H9 (cell line): ENCODE measurements around the gene ADAMTS6. TPM values are rescaled to one million over a fixed set of nuclear protein-coding genes. Genes with fewer than 3 reads are reported as not detected.

Experiments used
- DNase-seq: peaks from one replicate; pipeline ENCODE4 v3.0.0-alpha.2; 2017
- H2AFZ ChIP-seq: one replicate; pipeline ENCODE4 v1.6.1; 2013; ENCODE audit warnings: mild to moderate bottlenecking, low read length, control low read depth, moderate library complexity
- H2AK5ac ChIP-seq: 2 replicates; pipeline ENCODE4 v1.6.1; 2013; ENCODE audit warnings: low read length, control low read depth, mixed read lengths; ENCODE audit not compliant: insufficient read length
- H2BK120ac ChIP-seq: one replicate; pipeline ENCODE4 v1.6.1; 2013; ENCODE audit warnings: low read depth, mild to moderate bottlenecking, low read length, control low read depth, inconsistent platforms; ENCODE audit not compliant: poor library complexity, severe bottlenecking
- H2BK12ac ChIP-seq: 2 replicates; pipeline ENCODE4 v1.6.1; 2013; ENCODE audit warnings: low read length, control low read depth, mixed read lengths, low read depth; ENCODE audit not compliant: insufficient read length
- H2BK15ac ChIP-seq: 2 replicates; pipeline ENCODE4 v1.6.1; 2013; ENCODE audit warnings: low read depth, low read length, control low read depth
- H2BK20ac ChIP-seq: one replicate; pipeline ENCODE4 v1.6.1; 2013; ENCODE audit warnings: low read depth, mild to moderate bottlenecking, low read length, control low read depth, inconsistent platforms; ENCODE audit not compliant: poor library complexity, severe bottlenecking
- H2BK5ac ChIP-seq: 2 replicates; pipeline ENCODE4 v1.6.1; 2013; ENCODE audit warnings: low read length, control low read depth, mixed read lengths; ENCODE audit not compliant: insufficient read length
- H3K14ac ChIP-seq: 2 replicates; pipeline ENCODE4 v1.6.1; 2013; ENCODE audit warnings: low read length, control low read depth; ENCODE audit not compliant: insufficient read depth
- H3K18ac ChIP-seq: 2 replicates; pipeline ENCODE4 v1.6.1; 2013; ENCODE audit warnings: low read depth, mild to moderate bottlenecking, mixed read lengths, low read length, control low read depth; ENCODE audit not compliant: insufficient read length
- H3K23ac ChIP-seq: 2 replicates; pipeline ENCODE4 v1.6.1; 2013; ENCODE audit warnings: low read length, control low read depth, mixed read lengths, low read depth; ENCODE audit not compliant: insufficient read length
- H3K23me2 ChIP-seq: 2 replicates; pipeline ENCODE4 v1.6.1; 2013; ENCODE audit warnings: low read depth, mild to moderate bottlenecking, mixed read lengths, low read length, control low read depth; ENCODE audit not compliant: insufficient read length, poor library complexity, severe bottlenecking
- H3K27ac ChIP-seq: 2 replicates; pipeline ENCODE4 v1.5.1; 2013; ENCODE audit warnings: low read length, control low read depth, mixed read lengths, low read depth; ENCODE audit not compliant: insufficient read length
- H3K27me3 ChIP-seq: 2 replicates; pipeline ENCODE4 v1.6.1; 2013; ENCODE audit warnings: low read length, control low read depth, inconsistent platforms; ENCODE audit not compliant: insufficient read depth
- H3K4ac ChIP-seq: 2 replicates; pipeline ENCODE4 v1.6.1; 2013; ENCODE audit warnings: low read depth, mild to moderate bottlenecking, control low read depth, inconsistent platforms, low read length, moderate library complexity
- H3K4me1 ChIP-seq: 2 replicates; pipeline ENCODE4 v1.6.1; 2013; ENCODE audit warnings: low read length, control low read depth, inconsistent platforms; ENCODE audit not compliant: insufficient read depth
- H3K4me2 ChIP-seq: 2 replicates; pipeline ENCODE4 v1.6.1; 2013; ENCODE audit warnings: low read length, control low read depth, mixed read lengths; ENCODE audit not compliant: insufficient read length, insufficient read depth
- H3K56ac ChIP-seq: 2 replicates; pipeline ENCODE4 v1.6.1; 2013; ENCODE audit warnings: low read depth, mild to moderate bottlenecking, mixed read lengths, low read length, control low read depth; ENCODE audit not compliant: insufficient read length
- H3K79me1 ChIP-seq: 2 replicates; pipeline ENCODE4 v1.6.1; 2013; ENCODE audit warnings: low read depth, mild to moderate bottlenecking, moderate library complexity, low read length, control low read depth, inconsistent platforms; ENCODE audit not compliant: insufficient read depth, poor library complexity, severe bottlenecking
- H3K79me2 ChIP-seq: 2 replicates; pipeline ENCODE4 v1.6.1; 2013; ENCODE audit warnings: low read length, control low read depth, inconsistent platforms; ENCODE audit not compliant: insufficient read depth
- H3K9ac ChIP-seq: 2 replicates; pipeline ENCODE4 v1.6.1; 2013; ENCODE audit warnings: low read length, control low read depth, mixed read lengths; ENCODE audit not compliant: insufficient read length; ENCODE audit errors: extremely low read depth
- H3K9me3 ChIP-seq: one replicate; pipeline ENCODE4 v1.6.1; 2013; ENCODE audit warnings: low read depth, low read length, inconsistent platforms; ENCODE audit not compliant: control insufficient read depth
- H3T11ph ChIP-seq: one replicate; pipeline ENCODE4 v1.6.1; 2013; ENCODE audit warnings: mild to moderate bottlenecking, low read length, control low read depth, inconsistent platforms
- H4K20me1 ChIP-seq: one replicate; pipeline ENCODE4 v1.6.1; 2013; ENCODE audit not compliant: control insufficient read depth, insufficient read length, insufficient read depth
- H4K5ac ChIP-seq: 2 replicates; pipeline ENCODE4 v1.6.1; 2013; ENCODE audit warnings: low read depth, mild to moderate bottlenecking, mixed read lengths, low read length, control low read depth; ENCODE audit not compliant: insufficient read length
- H4K8ac ChIP-seq: replicated peaks from 2 replicates; pipeline ENCODE4 v1.6.1; 2013; ENCODE audit warnings: low read length, control low read depth, mixed read lengths, low read depth; ENCODE audit not compliant: insufficient read length
- H4K91ac ChIP-seq: 2 replicates; pipeline ENCODE4 v1.6.1; 2013; ENCODE audit warnings: low read depth, mild to moderate bottlenecking, moderate library complexity, mixed read lengths, low read length, control low read depth; ENCODE audit not compliant: insufficient read length
- H3K27ac Mint-ChIP-seq, 3 experiments: 2 replicates in 2 of 3; 3 replicates in 1 of 3; pipeline ENCODE4 v1.8.0; 2020 to 2021; ENCODE audit warnings: mixed read lengths in 3 of 3, mild to moderate bottlenecking in 1 of 3, moderate library complexity in 1 of 3
- H3K27me3 Mint-ChIP-seq: 2 replicates; pipeline ENCODE4 v1.8.0; 2021; ENCODE audit warnings: low read depth, mild to moderate bottlenecking, moderate library complexity, mixed read lengths
- H3K36me3 Mint-ChIP-seq, 3 experiments: 2 replicates in 2 of 3; 3 replicates in 1 of 3; pipeline ENCODE4 v1.8.0; 2020 to 2021; ENCODE audit warnings: low read depth in 3 of 3, mixed read lengths in 3 of 3; ENCODE audit not compliant: insufficient read depth in 1 of 3
- H3K4me1 Mint-ChIP-seq, 2 experiments: 2 replicates each; pipeline ENCODE4 v1.8.0; 2020; ENCODE audit warnings: mixed read lengths in 2 of 2
- H3K4me3 Mint-ChIP-seq, 2 experiments: 2 replicates in 1 of 2; 3 replicates in 1 of 2; pipeline ENCODE4 v1.8.0; 2020 to 2021; ENCODE audit warnings: mild to moderate bottlenecking in 2 of 2, mixed read lengths in 2 of 2, moderate library complexity in 1 of 2
- H3K9me3 Mint-ChIP-seq, 2 experiments: 2 replicates in 1 of 2; 3 replicates in 1 of 2; pipeline ENCODE4 v1.8.0; 2020; ENCODE audit warnings: mild to moderate bottlenecking in 2 of 2, mixed read lengths in 2 of 2, moderate library complexity in 1 of 2
- WGBS: extraction: QIAGEN DNeasy Blood & Tissue Kit; methylation state at CpG from one replicate; pipeline ENCODE4 v1.1.7; 2013; ENCODE audit warnings: missing lambda C conversion rate, low lambda C conversion rate, mixed read lengths; ENCODE audit not compliant: insufficient read length; ENCODE audit errors: extremely low coverage; 5-methylcytosine and 5-hydroxymethylcytosine counted together
- total RNA-seq: library from RNA; stranded (reverse); gene quantifications from 2 replicates; pipeline ENCODE4 v1.2.1, GENCODE V29; 2021
- TF ChIP-seq, protein P1 (sequence below): fragments of 200-600 bp; sonication (generic); conservative IDR thresholded peaks from 3 replicates; pipeline ENCODE4 v1.8.0; 2021; ENCODE audit warnings: antibody characterized with exemption, mild to moderate bottlenecking

The ADAMTS6 gene
- total RNA-seq, 1 experiment from 2014 or later: 0.33 TPM

DNA sequence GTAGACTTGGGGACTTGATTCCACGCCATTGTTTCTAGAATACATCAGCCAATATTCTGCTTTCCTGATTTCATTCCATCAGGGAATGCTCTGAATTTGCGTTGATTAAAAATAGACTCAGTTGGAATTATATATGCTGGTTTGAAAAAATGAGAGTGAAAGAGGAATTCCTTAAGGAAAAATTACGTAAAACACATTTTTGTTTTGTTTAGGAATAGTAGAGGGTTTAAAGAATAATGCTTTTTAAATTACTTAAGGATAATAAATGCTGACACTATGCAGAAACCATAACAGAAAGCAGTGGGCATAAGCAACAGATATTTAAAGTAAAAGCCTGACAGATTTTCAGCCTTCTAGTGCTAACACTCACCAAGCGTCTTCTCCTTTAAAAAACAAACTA, 235.0 kb downstream of the ADAMTS6 start:
- no peak overlapping the region for H3K9ac ChIP-seq
- no peak overlapping the region for H3K18ac ChIP-seq
- no peaks in the 10 kb centered on the region for H3K79me1 ChIP-seq
- no peak overlapping the region for H3K4me2 ChIP-seq
- Mint-ChIP-seq H3K9me3 (no peaks in the 10 kb centered on the region), H3K27ac (no peak overlapping the region; a peak in 1 of 7 replicates), H3K4me3 (no peak overlapping the region), H3K27me3 (no peaks in the 10 kb centered on the region), H3K4me1 (peaks cover 5 to 9% of the 10 kb centered on the region in 2 experiments), H3K36me3 (no peaks in the 10 kb centered on the region)
- H2BK12ac ChIP-seq: no peak overlapping the region
- H4K8ac ChIP-seq: no peak overlapping the region
- TF ChIP-seq, protein P1, sequence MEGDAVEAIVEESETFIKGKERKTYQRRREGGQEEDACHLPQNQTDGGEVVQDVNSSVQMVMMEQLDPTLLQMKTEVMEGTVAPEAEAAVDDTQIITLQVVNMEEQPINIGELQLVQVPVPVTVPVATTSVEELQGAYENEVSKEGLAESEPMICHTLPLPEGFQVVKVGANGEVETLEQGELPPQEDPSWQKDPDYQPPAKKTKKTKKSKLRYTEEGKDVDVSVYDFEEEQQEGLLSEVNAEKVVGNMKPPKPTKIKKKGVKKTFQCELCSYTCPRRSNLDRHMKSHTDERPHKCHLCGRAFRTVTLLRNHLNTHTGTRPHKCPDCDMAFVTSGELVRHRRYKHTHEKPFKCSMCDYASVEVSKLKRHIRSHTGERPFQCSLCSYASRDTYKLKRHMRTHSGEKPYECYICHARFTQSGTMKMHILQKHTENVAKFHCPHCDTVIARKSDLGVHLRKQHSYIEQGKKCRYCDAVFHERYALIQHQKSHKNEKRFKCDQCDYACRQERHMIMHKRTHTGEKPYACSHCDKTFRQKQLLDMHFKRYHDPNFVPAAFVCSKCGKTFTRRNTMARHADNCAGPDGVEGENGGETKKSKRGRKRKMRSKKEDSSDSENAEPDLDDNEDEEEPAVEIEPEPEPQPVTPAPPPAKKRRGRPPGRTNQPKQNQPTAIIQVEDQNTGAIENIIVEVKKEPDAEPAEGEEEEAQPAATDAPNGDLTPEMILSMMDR: no peak
- no peak for DNase-seq
- H3K79me2 ChIP-seq: no peaks in the 10 kb centered on the region
- H4K20me1 ChIP-seq: no peaks in the 10 kb centered on the region
- H3K9me3 ChIP-seq: no peaks in the 10 kb centered on the region
- H2BK20ac ChIP-seq: no peak overlapping the region
- H2BK120ac ChIP-seq: no peak overlapping the region
- no peaks in the 10 kb centered on the region for H3K23me2 ChIP-seq
- H3K56ac ChIP-seq: no peak overlapping the region
- no peak overlapping the region for H3T11ph ChIP-seq
- no peak overlapping the region for H2BK15ac ChIP-seq
- H2AFZ ChIP-seq: no peak overlapping the region
- H4K5ac ChIP-seq: no peak overlapping the region
- H3K23ac ChIP-seq: no peak overlapping the region
- no peak overlapping the region for H3K27ac ChIP-seq
- no peak overlapping the region for H4K91ac ChIP-seq
- no peaks in the 10 kb centered on the region for H3K4me1 ChIP-seq
- WGBS: 100% methylated on average over 1 of the region's 4 CpGs
- no peak overlapping the region for H3K4ac ChIP-seq
- no peaks in the 10 kb centered on the region for H3K27me3 ChIP-seq
- H3K14ac ChIP-seq: no peak overlapping the region
- H2BK5ac ChIP-seq: no peak overlapping the region
- no peak overlapping the region for H2AK5ac ChIP-seq
